KBM-7 (cell line): ENCODE measurements around the gene LSR.
"Not testable (repeated sequence)": the region's sequence is repeated elsewhere in the genome, so short reads cannot be mapped to it uniquely, and the experiment has no call there.

Experiments
- DNase-seq: peaks from one replicate; pipeline ENCODE4 v3.0.0-alpha.2; 2015
- in situ Hi-C: fragments of 300-500 bp; cut with MboI; formaldehyde crosslinking; loops from 2 replicates; pipeline ENCODE4 v1.14.3; 2020; ENCODE audit warnings: low sequenced_read_pairs, low pct_unique_long_range_greater_than_20kb, mixed read lengths

LSR gene

GRCh38 chr19:35216833-35217648 lies 31.8 kb upstream of the LSR start:
- in situ Hi-C loops, result no loop called here
- peak; percentile 54 for DNase-seq

GRCh38 chr19:35217649-35217990 lies 31.2 kb upstream of the LSR start:
- no peak for DNase-seq
- in situ Hi-C loops, result no loop called here

- DNase-seq, result no peak
- in situ Hi-C loops, result no loop called here
Measured at GRCh38 chr19:35219008-35219407, 29.8 kb upstream of the LSR start.

GRCh38 chr19:35220315-35220921 lies 28.4 kb upstream of the LSR start:
- in situ Hi-C loops, result no loop called here
- DNase-seq, result peak; percentile 62

GRCh38 chr19:35220973-35221590 lies 27.7 kb upstream of the LSR start:
- DNase-seq, in situ Hi-C loops: not testable (repeated sequence)

- in situ Hi-C loops, result no loop called here
Measured at GRCh38 chr19:35222373-35223015, 26.3 kb upstream of the LSR start.

GRCh38 chr19:35223084-35223790 lies 25.6 kb upstream of the LSR start:
- no peak for DNase-seq
- in situ Hi-C loops, result no loop called here

More at GRCh38 chr19:35222373-35223015, 26.3 kb upstream of the LSR start:
- DNase-seq, result no peak

GRCh38 chr19:35223862-35224505 lies 24.8 kb upstream of the LSR start:
- in situ Hi-C loops, result no loop called here
- DNase-seq, result no peak

GRCh38 chr19:35224681-35225571 lies 23.9 kb upstream of the LSR start:
- no peak for DNase-seq
- in situ Hi-C loops, result no loop called here

- no peak for DNase-seq
- in situ Hi-C loops, result no loop called here
Measured at GRCh38 chr19:35225951-35226350, 22.9 kb upstream of the LSR start.

GRCh38 chr19:35226748-35227147 lies 22.1 kb upstream of the LSR start:
- DNase-seq, result no peak
- in situ Hi-C loops, result no loop called here

- in situ Hi-C loops, result no loop called here
- DNase-seq, result no peak
Measured at GRCh38 chr19:35228177-35228930, 20.4 kb upstream of the LSR start, which contains the start of gene FAM187B. Gene FAM187B, minus strand, starts transcription at chr19:35228739. Its CDS starts 59 bp downstream, at chr19:35228680.

GRCh38 chr19:35229601-35230000 lies 19.2 kb upstream of the LSR start:
- DNase-seq, result no peak
- in situ Hi-C loops, result no loop called here

GRCh38 chr19:35231956-35232645 lies 16.7 kb upstream of the LSR start:
- in situ Hi-C loops, result no loop called here
- DNase-seq, result no peak

- in situ Hi-C loops, result no loop called here
- DNase-seq, result no peak
Measured at GRCh38 chr19:35232912-35233311, 15.9 kb upstream of the LSR start.

GRCh38 chr19:35236638-35237400 lies 12.0 kb upstream of the LSR start:
- DNase-seq, result no peak
- in situ Hi-C loops, result no loop called here
